GM19463 (cell line): ENCODE measurements around the gene COQ4.
A peak's percentile ranks its signal among the peaks of the same experiment; 100 is the strongest.
"Not testable (repeated sequence)": the region's sequence is repeated elsewhere in the genome, so short reads cannot be mapped to it uniquely, and the experiment has no call there.

Source experiments
- ATAC-seq: cut with Tn5 transposase; IDR thresholded peaks from one replicate; pipeline ENCODE4 v1.9.1; 2021; ENCODE audit warnings: mild to moderate bottlenecking, moderate library complexity; ENCODE audit not compliant: unreplicated experiment

The COQ4 gene

GRCh38 chr9:128322404-128323211, at the start of gene COQ4, which contains the start of gene TRUB2:
TSS of gene COQ4 (plus strand) at chr9:128322839. CDS start at chr9:128322859, 20 bp downstream.
TSS of gene TRUB2 (minus strand) at chr9:128322447. CDS start at chr9:128322408, 39 bp downstream.
- peak; percentile 77 for ATAC-seq

DNA sequence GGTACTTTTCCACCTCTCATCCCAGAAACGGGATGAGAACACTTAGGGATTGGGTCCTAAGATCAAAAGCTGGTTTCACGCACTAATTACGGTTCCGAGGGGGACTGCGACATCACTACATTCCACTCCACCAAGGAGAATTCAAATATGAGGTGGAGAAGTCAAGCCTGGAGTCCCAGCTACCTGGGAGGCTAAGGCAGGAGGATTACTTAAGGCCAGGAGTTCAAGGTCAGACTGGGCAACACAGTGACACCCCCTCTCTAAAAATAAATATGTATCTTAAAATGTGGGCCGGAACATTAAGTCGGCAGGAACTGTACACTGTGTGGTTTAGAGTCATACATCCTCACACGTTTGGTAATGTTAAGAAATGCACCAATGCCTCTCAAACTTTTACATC, 48.4 kb upstream of the COQ4 start:
- no peak for ATAC-seq

DNA sequence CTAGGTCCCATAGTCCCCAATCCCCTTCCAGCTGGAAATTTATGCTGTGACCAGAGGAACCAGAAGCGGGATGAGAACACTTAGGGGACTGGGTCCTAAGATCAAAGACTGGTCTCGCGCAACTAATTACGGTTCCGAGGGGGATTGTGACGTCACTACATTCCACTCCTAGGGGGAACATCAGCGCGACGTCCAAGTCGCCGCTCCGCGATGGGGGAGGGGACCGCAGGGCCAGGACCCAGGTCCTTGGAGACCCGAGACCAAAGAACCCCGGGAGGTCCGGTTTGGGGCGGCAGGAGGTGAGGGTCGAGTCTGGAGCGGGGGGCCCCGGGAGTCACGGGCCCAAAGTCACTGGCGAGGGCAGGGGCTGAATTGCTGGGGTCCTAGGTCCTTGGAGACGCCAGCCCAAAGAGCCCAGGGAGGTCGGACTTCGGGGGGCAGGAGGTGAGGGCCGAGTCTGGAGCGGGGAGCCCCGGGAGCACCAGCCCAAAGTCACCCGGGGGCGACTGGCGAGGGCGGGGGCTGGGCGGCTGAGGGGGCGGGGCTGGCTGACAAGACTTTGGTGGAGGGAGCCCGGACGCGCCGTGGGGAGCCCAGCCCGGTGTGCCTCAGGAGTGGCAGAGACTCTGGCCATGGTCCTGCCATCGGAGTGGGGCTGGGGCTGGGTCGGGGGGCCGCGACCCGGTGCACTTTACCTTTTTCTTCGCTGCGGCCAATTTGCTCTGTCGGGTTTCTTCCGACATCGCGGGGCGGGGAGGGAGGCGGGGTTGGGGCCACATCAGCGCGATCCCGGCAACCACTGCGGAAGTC, 47.2 kb upstream of the COQ4 start, which contains the start of gene GOLGA2:
GOLGA2 (minus strand) TSS at position 810 of the 810 bp plus-strand sequence; CDS start at position 779, 31 bp downstream.
- ATAC-seq = peak; percentile 50

GRCh38 chr9:128276008-128276573, 46.5 kb upstream of the COQ4 start, which contains the start of gene SWI5:
TSS of gene SWI5 (plus strand) at chr9:128276276.
- ATAC-seq = peak; percentile 93

DNA sequence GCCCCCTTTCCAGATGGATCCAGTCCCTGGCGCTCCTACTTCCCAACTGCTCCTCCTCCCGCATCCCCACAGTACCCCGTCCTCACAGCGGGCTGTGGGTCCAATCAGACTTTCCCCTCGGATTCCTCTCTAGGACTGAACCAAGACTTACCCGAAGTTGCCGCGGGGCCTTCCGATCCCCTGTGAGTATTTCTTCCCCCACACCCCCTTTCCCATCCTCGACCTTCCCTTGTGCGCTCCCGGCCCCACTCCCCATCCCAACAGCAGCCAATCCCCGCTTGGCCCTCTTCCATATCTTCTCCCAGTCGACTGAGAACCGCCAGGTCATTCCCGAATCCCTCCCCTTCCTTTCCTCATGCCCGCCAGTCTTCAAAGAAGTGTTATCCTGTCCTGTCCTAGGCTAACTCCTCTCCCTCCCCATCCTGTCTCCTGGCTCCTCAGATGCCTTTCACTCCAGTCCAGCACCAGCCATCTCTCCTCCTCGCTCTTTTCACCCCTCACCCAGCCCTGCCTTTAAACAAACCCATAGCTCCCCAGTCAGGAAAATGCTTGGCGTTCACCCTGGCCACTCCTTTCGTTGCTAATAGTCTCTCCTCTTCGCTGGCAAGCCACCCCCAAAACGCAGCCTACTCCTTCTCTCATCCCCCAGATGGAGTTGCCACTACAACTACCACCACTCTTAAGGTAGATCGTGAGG, 45.9 kb upstream of the COQ4 start:
- no peak for ATAC-seq

- not testable (repeated sequence) for ATAC-seq
Measured at GRCh38 chr9:128279088-128280073, 43.3 kb upstream of the COQ4 start.

DNA sequence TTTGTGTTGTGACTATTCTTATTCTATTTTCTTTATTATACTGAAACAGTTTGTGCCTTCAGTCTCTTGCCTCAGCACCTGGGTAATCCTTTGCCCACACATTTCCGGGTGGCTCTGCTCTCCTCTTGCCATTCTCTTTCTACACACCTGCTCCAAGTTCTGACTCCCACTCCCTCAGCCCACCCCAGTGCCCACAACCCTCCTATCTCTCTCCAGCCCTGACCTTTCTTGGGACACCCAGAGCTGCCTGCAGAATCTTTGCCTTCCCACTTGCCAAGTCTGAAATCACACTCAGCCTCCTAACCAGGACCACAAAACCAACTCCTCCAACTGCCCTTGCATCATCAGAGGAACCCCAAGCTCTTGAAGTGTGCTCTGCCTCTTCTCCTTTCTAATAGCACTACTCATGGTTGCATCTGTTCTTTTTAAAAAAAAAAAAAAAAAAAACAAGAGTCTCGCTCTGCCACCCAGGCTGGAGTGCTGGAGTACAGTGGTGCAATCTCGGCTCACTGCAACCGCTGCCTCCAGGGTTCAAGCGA, 42.5 kb upstream of the COQ4 start:
- no peak for ATAC-seq

GRCh38 chr9:128282500-128282899, 40.1 kb upstream of the COQ4 start:
- ATAC-seq = no peak

DNA sequence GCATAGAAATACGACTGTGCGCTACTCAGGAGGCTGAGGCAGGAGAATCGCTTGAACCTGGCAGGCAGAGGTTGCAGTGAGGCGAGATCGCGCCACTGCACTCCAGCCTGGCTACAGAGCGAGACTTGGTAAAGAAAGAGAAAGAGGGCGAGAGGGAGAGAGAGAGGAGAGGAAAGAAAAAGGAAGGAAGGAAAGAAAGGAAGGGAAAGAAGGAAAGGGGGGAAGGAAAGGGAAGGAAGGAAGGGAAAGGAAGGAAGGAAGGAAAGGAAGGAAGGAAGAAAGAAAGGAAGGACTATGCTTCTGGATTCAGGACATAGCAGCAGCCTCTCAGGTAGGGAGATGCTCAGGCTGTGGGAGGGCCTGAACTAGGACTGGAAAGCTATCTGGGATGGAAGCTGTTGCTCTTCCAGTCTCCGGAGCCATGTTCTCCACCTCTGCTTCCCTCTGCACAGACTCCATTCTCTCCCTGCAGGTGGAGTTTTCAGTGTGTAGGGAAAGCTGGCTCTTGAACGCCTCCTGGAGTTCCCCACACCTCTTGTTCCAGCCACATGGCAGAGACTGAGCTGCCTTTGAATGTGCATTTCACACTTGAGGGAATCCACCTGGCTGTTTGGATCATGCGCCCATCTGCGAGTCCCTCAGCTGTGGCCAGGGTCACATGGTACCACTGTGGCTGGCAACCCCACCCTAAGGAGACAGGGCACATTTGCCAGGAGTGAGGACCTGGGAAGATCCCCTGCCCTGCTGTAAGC, 37.4 kb upstream of the COQ4 start:
- no peak for ATAC-seq

DNA sequence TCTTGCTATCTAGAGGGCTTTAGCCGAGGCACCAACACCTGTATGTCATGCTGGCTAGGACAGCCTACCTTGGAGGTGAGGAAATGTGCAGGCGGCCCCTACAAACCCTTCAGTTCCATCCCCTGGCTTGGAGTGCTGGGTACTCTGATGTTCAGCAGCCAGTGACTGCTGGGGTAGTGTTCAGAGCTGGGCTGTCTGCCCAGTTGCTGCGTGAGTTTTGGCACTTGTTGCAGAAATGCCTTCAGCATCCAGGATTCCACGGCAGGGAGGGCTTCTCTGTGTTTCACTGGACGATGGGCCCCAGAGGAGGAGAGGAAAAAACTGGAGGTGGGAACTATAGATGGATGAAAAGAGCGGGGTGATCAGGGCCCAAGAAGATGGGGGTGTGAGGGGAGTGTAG, 36.2 kb upstream of the COQ4 start:
- ATAC-seq = no peak

DNA sequence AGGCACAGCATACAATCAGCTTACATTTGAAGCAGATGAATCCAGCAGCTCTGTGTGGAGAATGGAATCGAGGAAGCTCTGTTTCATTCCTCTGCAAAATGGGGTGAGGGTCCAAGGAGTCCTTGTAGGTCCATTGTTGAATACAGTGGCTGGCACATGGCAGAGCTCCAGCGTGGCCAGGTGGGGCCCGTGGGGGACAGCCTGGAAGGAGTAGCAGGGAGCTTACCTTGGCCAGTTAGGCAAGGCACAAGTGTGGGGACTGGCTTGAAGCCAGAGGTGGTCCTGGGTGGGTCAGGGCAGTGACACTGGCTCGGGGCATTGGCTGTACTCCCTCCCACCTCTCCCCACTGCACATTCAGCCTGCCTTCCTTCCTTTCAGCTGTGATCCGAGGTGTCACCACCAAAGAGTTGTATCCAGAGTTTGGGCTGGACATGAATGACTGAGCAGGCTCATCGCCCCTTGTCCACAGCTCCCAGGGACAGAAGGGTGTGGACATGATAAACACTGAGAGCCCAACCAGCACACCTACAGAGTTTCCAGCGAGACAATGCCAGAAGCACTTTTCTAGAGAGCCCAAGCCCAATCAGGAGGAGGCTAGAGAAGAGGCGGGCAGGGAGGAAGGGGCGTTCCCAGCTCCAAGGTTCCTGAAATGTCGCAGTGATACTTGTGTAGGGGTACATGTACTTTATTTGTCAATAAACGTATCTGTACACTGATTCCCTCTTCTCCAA, 34.2 kb upstream of the COQ4 start:
- no peak for ATAC-seq

GRCh38 chr9:128292009-128292408, 30.6 kb upstream of the COQ4 start:
- ATAC-seq = no peak

GRCh38 chr9:128293091-128293490, 29.5 kb upstream of the COQ4 start:
- ATAC-seq = no peak

GRCh38 chr9:128294142-128294541, 28.5 kb upstream of the COQ4 start:
- ATAC-seq = no peak

- no peak for ATAC-seq
Measured at GRCh38 chr9:128296340-128297220, 26.1 kb upstream of the COQ4 start.

DNA sequence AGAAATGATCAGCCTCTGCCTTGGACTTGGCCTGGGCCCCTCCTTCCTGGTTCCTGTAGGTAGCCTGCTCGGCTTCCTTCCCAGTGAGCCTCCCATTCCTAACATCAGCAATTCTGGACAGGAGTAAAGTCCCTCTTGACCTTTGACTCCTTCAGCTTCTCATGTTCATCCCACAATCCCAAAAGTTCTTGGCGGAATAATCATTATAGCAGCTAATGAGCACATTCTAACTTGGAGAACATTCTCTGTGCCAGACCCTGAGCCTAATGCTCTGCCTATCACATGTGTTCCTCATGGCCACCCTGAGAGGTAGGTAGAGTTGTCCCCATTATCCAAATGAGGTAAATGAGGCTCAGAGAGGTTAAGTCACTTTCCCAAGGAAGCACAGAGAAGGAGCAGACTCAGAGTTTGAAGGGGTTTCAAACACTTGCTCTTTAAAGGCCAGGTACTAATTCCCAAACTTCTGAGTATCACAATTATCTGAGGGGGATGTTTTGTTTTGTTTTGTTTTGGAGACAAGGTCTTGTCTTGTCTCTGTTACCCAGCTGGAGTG, 25.3 kb upstream of the COQ4 start:
- no peak for ATAC-seq
